ENCODE data around the gene DR1.
"Not testable (repeated sequence)": the region's sequence is repeated elsewhere in the genome, so short reads cannot be mapped to it uniquely, and the experiment has no call there.

DR1 gene

GRCh38 chr1:93339171-93339697 lies 6.5 kb upstream of the DR1 start:
- in situ Hi-C loops (cut with MboI; ENCODE audit: low sequenced_read_pairs) = no loop called here

- in situ Hi-C loops (cut with MboI; ENCODE audit: low sequenced_read_pairs) = no loop called here
These were observed 5.6 kb upstream of the DR1 start for GRCh38 chr1:93340090-93340489.

- in situ Hi-C loops (cut with MboI; ENCODE audit: low sequenced_read_pairs) = no loop called here
These were observed 1.2 kb upstream of the DR1 start for GRCh38 chr1:93344484-93344883.

GRCh38 chr1:93344886-93345632 lies 648 bp upstream of the DR1 start:
- in situ Hi-C loops (cut with MboI; ENCODE audit: low sequenced_read_pairs) = no loop called here

- in situ Hi-C loops (cut with MboI; ENCODE audit: low sequenced_read_pairs) = no loop called here
These were observed 800 bp downstream of the DR1 start for GRCh38 chr1:93346421-93346993.

GRCh38 chr1:93347334-93347899 lies 1.7 kb downstream of the DR1 start:
- in situ Hi-C loops (cut with MboI; ENCODE audit: low sequenced_read_pairs) = no loop called here

- in situ Hi-C loops (cut with MboI; ENCODE audit: low sequenced_read_pairs) = no loop called here
These were observed 2.5 kb downstream of the DR1 start for GRCh38 chr1:93348104-93348728.

GRCh38 chr1:93349231-93350135 lies 3.8 kb downstream of the DR1 start:
- in situ Hi-C loops (cut with MboI; ENCODE audit: low sequenced_read_pairs) = no loop called here

- in situ Hi-C loops (cut with MboI; ENCODE audit: low sequenced_read_pairs) = no loop called here
These were observed 4.6 kb downstream of the DR1 start for GRCh38 chr1:93350322-93350721.

GRCh38 chr1:93350875-93351274 lies 5.2 kb downstream of the DR1 start:
- in situ Hi-C loops (cut with MboI; ENCODE audit: low sequenced_read_pairs) = no loop called here

- in situ Hi-C loops (cut with MboI; ENCODE audit: low sequenced_read_pairs) = not testable (repeated sequence)
These were observed 5.6 kb downstream of the DR1 start for GRCh38 chr1:93351346-93351745.

GRCh38 chr1:93352376-93352775 lies 6.7 kb downstream of the DR1 start:
- in situ Hi-C loops (cut with MboI; ENCODE audit: low sequenced_read_pairs) = no loop called here

- in situ Hi-C loops (cut with MboI; ENCODE audit: low sequenced_read_pairs) = no loop called here
These were observed 7.6 kb downstream of the DR1 start for GRCh38 chr1:93353286-93353685.

GRCh38 chr1:93354749-93355148 lies 9.0 kb downstream of the DR1 start:
- in situ Hi-C loops (cut with MboI; ENCODE audit: low sequenced_read_pairs) = no loop called here

GRCh38 chr1:93357242-93357641 lies 11.5 kb downstream of the DR1 start:
- in situ Hi-C loops (cut with MboI; ENCODE audit: low sequenced_read_pairs) = no loop called here

- in situ Hi-C loops (cut with MboI; ENCODE audit: low sequenced_read_pairs) = no loop called here
These were observed 12.6 kb downstream of the DR1 start for GRCh38 chr1:93358293-93358692.

- in situ Hi-C loops (cut with MboI; ENCODE audit: low sequenced_read_pairs) = no loop called here
These were observed 14.4 kb downstream of the DR1 start for GRCh38 chr1:93360111-93360510.

GRCh38 chr1:93362237-93362636 lies 16.5 kb downstream of the DR1 start:
- in situ Hi-C loops (cut with MboI; ENCODE audit: low sequenced_read_pairs) = no loop called here

- in situ Hi-C loops (cut with MboI; ENCODE audit: low sequenced_read_pairs) = no loop called here
These were observed 20.1 kb downstream of the DR1 start for GRCh38 chr1:93365813-93366212.

GRCh38 chr1:93369734-93370133 lies 24.0 kb downstream of the DR1 start:
- in situ Hi-C loops (cut with MboI; ENCODE audit: low sequenced_read_pairs) = no loop called here
